ENCODE data around the gene AZIN2.

DNA sequence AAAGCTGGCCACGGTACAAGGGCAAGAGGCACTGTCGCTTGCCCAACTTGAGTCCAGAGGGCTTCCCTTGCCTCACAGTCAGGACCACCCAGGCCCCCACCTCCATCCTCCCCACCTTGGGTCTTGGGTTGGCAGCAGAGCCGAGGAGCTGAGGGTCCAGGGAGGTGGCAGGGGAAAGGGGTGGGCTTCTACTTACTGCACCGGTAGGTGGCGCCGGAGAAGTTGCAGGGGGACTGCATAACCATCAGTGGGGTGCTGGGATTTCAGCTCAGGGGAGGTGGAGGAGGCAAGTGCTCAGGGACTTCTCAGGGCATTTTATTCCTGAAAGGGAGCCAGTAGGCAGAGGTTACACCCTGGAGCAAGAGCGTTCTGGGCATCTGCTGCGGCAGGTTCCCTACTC, 56.8 kb downstream of the AZIN2 start:
- TF ChIP-seq ELF4 (IDR thresholded peaks at IDR 0.05) (no peak), SP1 (IDR thresholded peaks at IDR 0.05) (no peak), BHLHE40 (IDR thresholded peaks at IDR 0.05; ENCODE audit: borderline replicate concordance) (no peak), HDGF (IDR thresholded peaks at IDR 0.05; ENCODE audit: borderline replicate concordance) (no peak), FOXM1 (IDR thresholded peaks at IDR 0.05; ENCODE audit: borderline replicate concordance) (no peak), FOXK2 (IDR thresholded peaks at IDR 0.05) (no peak)
- TF ChIP-seq, protein P1, sequence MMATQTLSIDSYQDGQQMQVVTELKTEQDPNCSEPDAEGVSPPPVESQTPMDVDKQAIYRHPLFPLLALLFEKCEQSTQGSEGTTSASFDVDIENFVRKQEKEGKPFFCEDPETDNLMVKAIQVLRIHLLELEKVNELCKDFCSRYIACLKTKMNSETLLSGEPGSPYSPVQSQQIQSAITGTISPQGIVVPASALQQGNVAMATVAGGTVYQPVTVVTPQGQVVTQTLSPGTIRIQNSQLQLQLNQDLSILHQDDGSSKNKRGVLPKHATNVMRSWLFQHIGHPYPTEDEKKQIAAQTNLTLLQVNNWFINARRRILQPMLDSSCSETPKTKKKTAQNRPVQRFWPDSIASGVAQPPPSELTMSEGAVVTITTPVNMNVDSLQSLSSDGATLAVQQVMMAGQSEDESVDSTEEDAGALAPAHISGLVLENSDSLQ (IDR thresholded peaks at IDR 0.05): no peak
